H9 (cell line): Measurements from ENCODE around the gene TFF3. TPM values are rescaled to one million over a fixed set of nuclear protein-coding genes. Genes with fewer than 3 reads are reported as not detected.

ENCODE experiments used
- DNase-seq: peaks from one replicate; pipeline ENCODE4 v3.0.0-alpha.2; 2017
- H2AFZ ChIP-seq: one replicate; pipeline ENCODE4 v1.6.1; 2013; ENCODE audit warnings: mild to moderate bottlenecking, low read length, control low read depth, moderate library complexity
- H2AK5ac ChIP-seq: 2 replicates; pipeline ENCODE4 v1.6.1; 2013; ENCODE audit warnings: low read length, control low read depth, mixed read lengths; ENCODE audit not compliant: insufficient read length
- H2BK120ac ChIP-seq: one replicate; pipeline ENCODE4 v1.6.1; 2013; ENCODE audit warnings: low read depth, mild to moderate bottlenecking, low read length, control low read depth, inconsistent platforms; ENCODE audit not compliant: poor library complexity, severe bottlenecking
- H2BK12ac ChIP-seq: 2 replicates; pipeline ENCODE4 v1.6.1; 2013; ENCODE audit warnings: low read length, control low read depth, mixed read lengths, low read depth; ENCODE audit not compliant: insufficient read length
- H2BK15ac ChIP-seq: 2 replicates; pipeline ENCODE4 v1.6.1; 2013; ENCODE audit warnings: low read depth, low read length, control low read depth
- H2BK20ac ChIP-seq: one replicate; pipeline ENCODE4 v1.6.1; 2013; ENCODE audit warnings: low read depth, mild to moderate bottlenecking, low read length, control low read depth, inconsistent platforms; ENCODE audit not compliant: poor library complexity, severe bottlenecking
- H2BK5ac ChIP-seq: 2 replicates; pipeline ENCODE4 v1.6.1; 2013; ENCODE audit warnings: low read length, control low read depth, mixed read lengths; ENCODE audit not compliant: insufficient read length
- H3K14ac ChIP-seq: 2 replicates; pipeline ENCODE4 v1.6.1; 2013; ENCODE audit warnings: low read length, control low read depth; ENCODE audit not compliant: insufficient read depth
- H3K18ac ChIP-seq: 2 replicates; pipeline ENCODE4 v1.6.1; 2013; ENCODE audit warnings: low read depth, mild to moderate bottlenecking, mixed read lengths, low read length, control low read depth; ENCODE audit not compliant: insufficient read length
- H3K23ac ChIP-seq: 2 replicates; pipeline ENCODE4 v1.6.1; 2013; ENCODE audit warnings: low read length, control low read depth, mixed read lengths, low read depth; ENCODE audit not compliant: insufficient read length
- H3K23me2 ChIP-seq: 2 replicates; pipeline ENCODE4 v1.6.1; 2013; ENCODE audit warnings: low read depth, mild to moderate bottlenecking, mixed read lengths, low read length, control low read depth; ENCODE audit not compliant: insufficient read length, poor library complexity, severe bottlenecking
- H3K27ac ChIP-seq: 2 replicates; pipeline ENCODE4 v1.5.1; 2013; ENCODE audit warnings: low read length, control low read depth, mixed read lengths, low read depth; ENCODE audit not compliant: insufficient read length
- H3K27me3 ChIP-seq: 2 replicates; pipeline ENCODE4 v1.6.1; 2013; ENCODE audit warnings: low read length, control low read depth, inconsistent platforms; ENCODE audit not compliant: insufficient read depth
- H3K4ac ChIP-seq: 2 replicates; pipeline ENCODE4 v1.6.1; 2013; ENCODE audit warnings: low read depth, mild to moderate bottlenecking, control low read depth, inconsistent platforms, low read length, moderate library complexity
- H3K4me1 ChIP-seq: 2 replicates; pipeline ENCODE4 v1.6.1; 2013; ENCODE audit warnings: low read length, control low read depth, inconsistent platforms; ENCODE audit not compliant: insufficient read depth
- H3K4me2 ChIP-seq: 2 replicates; pipeline ENCODE4 v1.6.1; 2013; ENCODE audit warnings: low read length, control low read depth, mixed read lengths; ENCODE audit not compliant: insufficient read length, insufficient read depth
- H3K56ac ChIP-seq: 2 replicates; pipeline ENCODE4 v1.6.1; 2013; ENCODE audit warnings: low read depth, mild to moderate bottlenecking, mixed read lengths, low read length, control low read depth; ENCODE audit not compliant: insufficient read length
- H3K79me1 ChIP-seq: 2 replicates; pipeline ENCODE4 v1.6.1; 2013; ENCODE audit warnings: low read depth, mild to moderate bottlenecking, moderate library complexity, low read length, control low read depth, inconsistent platforms; ENCODE audit not compliant: insufficient read depth, poor library complexity, severe bottlenecking
- H3K79me2 ChIP-seq: 2 replicates; pipeline ENCODE4 v1.6.1; 2013; ENCODE audit warnings: low read length, control low read depth, inconsistent platforms; ENCODE audit not compliant: insufficient read depth
- H3K9ac ChIP-seq: 2 replicates; pipeline ENCODE4 v1.6.1; 2013; ENCODE audit warnings: low read length, control low read depth, mixed read lengths; ENCODE audit not compliant: insufficient read length; ENCODE audit errors: extremely low read depth
- H3K9me3 ChIP-seq: one replicate; pipeline ENCODE4 v1.6.1; 2013; ENCODE audit warnings: low read depth, low read length, inconsistent platforms; ENCODE audit not compliant: control insufficient read depth
- H3T11ph ChIP-seq: one replicate; pipeline ENCODE4 v1.6.1; 2013; ENCODE audit warnings: mild to moderate bottlenecking, low read length, control low read depth, inconsistent platforms
- H4K20me1 ChIP-seq: one replicate; pipeline ENCODE4 v1.6.1; 2013; ENCODE audit not compliant: control insufficient read depth, insufficient read length, insufficient read depth
- H4K5ac ChIP-seq: 2 replicates; pipeline ENCODE4 v1.6.1; 2013; ENCODE audit warnings: low read depth, mild to moderate bottlenecking, mixed read lengths, low read length, control low read depth; ENCODE audit not compliant: insufficient read length
- H4K8ac ChIP-seq: replicated peaks from 2 replicates; pipeline ENCODE4 v1.6.1; 2013; ENCODE audit warnings: low read length, control low read depth, mixed read lengths, low read depth; ENCODE audit not compliant: insufficient read length
- H4K91ac ChIP-seq: 2 replicates; pipeline ENCODE4 v1.6.1; 2013; ENCODE audit warnings: low read depth, mild to moderate bottlenecking, moderate library complexity, mixed read lengths, low read length, control low read depth; ENCODE audit not compliant: insufficient read length
- H3K27ac Mint-ChIP-seq, 3 experiments: 2 replicates in 2 of 3; 3 replicates in 1 of 3; pipeline ENCODE4 v1.8.0; 2020 to 2021; ENCODE audit warnings: mixed read lengths in 3 of 3, mild to moderate bottlenecking in 1 of 3, moderate library complexity in 1 of 3
- H3K27me3 Mint-ChIP-seq: 2 replicates; pipeline ENCODE4 v1.8.0; 2021; ENCODE audit warnings: low read depth, mild to moderate bottlenecking, moderate library complexity, mixed read lengths
- H3K36me3 Mint-ChIP-seq, 3 experiments: 2 replicates in 2 of 3; 3 replicates in 1 of 3; pipeline ENCODE4 v1.8.0; 2020 to 2021; ENCODE audit warnings: low read depth in 3 of 3, mixed read lengths in 3 of 3; ENCODE audit not compliant: insufficient read depth in 1 of 3
- H3K4me1 Mint-ChIP-seq, 2 experiments: 2 replicates each; pipeline ENCODE4 v1.8.0; 2020; ENCODE audit warnings: mixed read lengths in 2 of 2
- H3K4me3 Mint-ChIP-seq, 2 experiments: 2 replicates in 1 of 2; 3 replicates in 1 of 2; pipeline ENCODE4 v1.8.0; 2020 to 2021; ENCODE audit warnings: mild to moderate bottlenecking in 2 of 2, mixed read lengths in 2 of 2, moderate library complexity in 1 of 2
- H3K9me3 Mint-ChIP-seq, 2 experiments: 2 replicates in 1 of 2; 3 replicates in 1 of 2; pipeline ENCODE4 v1.8.0; 2020; ENCODE audit warnings: mild to moderate bottlenecking in 2 of 2, mixed read lengths in 2 of 2, moderate library complexity in 1 of 2
- CTCF ChIP-seq: fragments of 200-600 bp; sonication (generic); conservative IDR thresholded peaks from 3 replicates; pipeline ENCODE4 v1.8.0; 2021; ENCODE audit warnings: antibody characterized with exemption, mild to moderate bottlenecking
- WGBS: extraction: QIAGEN DNeasy Blood & Tissue Kit; methylation state at CpG from one replicate; pipeline ENCODE4 v1.1.7; 2013; ENCODE audit warnings: missing lambda C conversion rate, low lambda C conversion rate, mixed read lengths; ENCODE audit not compliant: insufficient read length; ENCODE audit errors: extremely low coverage; 5-methylcytosine and 5-hydroxymethylcytosine counted together
- total RNA-seq: library from RNA; stranded (reverse); gene quantifications from 2 replicates; pipeline ENCODE4 v1.2.1, GENCODE V29; 2021

TFF3 gene
- total RNA-seq, 1 experiment from 2014 or later, result 1.5 TPM

- H3K79me1 ChIP-seq, result no peaks in the 10 kb centered on the region
Measured at GRCh38 chr21:42272984-42273600, 42.1 kb downstream of the TFF3 start.

More at GRCh38 chr21:42272984-42273600, 42.1 kb downstream of the TFF3 start:
- Histone ChIP-seq H2BK120ac (no peak overlapping the region), H3K9ac (no peak overlapping the region), H2AK5ac (no peak overlapping the region), H3K56ac (no peak overlapping the region), H3K4me1 (no peaks in the 10 kb centered on the region), H3K4ac (no peak overlapping the region), H3K14ac (no peak overlapping the region), H3K79me2 (no peaks in the 10 kb centered on the region), H3T11ph (no peak overlapping the region), H3K4me2 (no peak overlapping the region), H2AFZ (no peak overlapping the region), H3K23me2 (no peaks in the 10 kb centered on the region), H2BK20ac (no peak overlapping the region), H2BK15ac (no peak overlapping the region), H3K23ac (no peak overlapping the region), H3K9me3 (no peaks in the 10 kb centered on the region), H2BK12ac (no peak overlapping the region), H3K27me3 (no peaks in the 10 kb centered on the region), H4K20me1 (no peaks in the 10 kb centered on the region), H2BK5ac (no peak overlapping the region), H3K27ac (no peak overlapping the region), H4K91ac (no peak overlapping the region), H4K5ac (no peak overlapping the region), H4K8ac (no peak overlapping the region), H3K18ac (no peak overlapping the region)
- H3K4me3 Mint-ChIP-seq, result no peak overlapping the region
- no peak for TF ChIP-seq CTCF
- WGBS, result no CpG with 5 or more reads among the region's 29 CpGs
- no peaks in the 10 kb centered on the region for H3K27me3 Mint-ChIP-seq
- no peak overlapping the region for H3K27ac Mint-ChIP-seq
- no peaks in the 10 kb centered on the region for H3K36me3 Mint-ChIP-seq
- peaks cover 3% of the 10 kb centered on the region in 2 experiments; a peak in 2 of 4 replicates for H3K4me1 Mint-ChIP-seq
- no peak for DNase-seq
- no peaks in the 10 kb centered on the region for H3K9me3 Mint-ChIP-seq
